HG03175 (cell line): ENCODE measurements around the gene RPS23.

Experiments used
- ATAC-seq: cut with Tn5 transposase; IDR thresholded peaks from one replicate; pipeline ENCODE4 v1.9.1; 2021; ENCODE audit warnings: mild to moderate bottlenecking, moderate library complexity; ENCODE audit not compliant: unreplicated experiment

RPS23 gene

DNA sequence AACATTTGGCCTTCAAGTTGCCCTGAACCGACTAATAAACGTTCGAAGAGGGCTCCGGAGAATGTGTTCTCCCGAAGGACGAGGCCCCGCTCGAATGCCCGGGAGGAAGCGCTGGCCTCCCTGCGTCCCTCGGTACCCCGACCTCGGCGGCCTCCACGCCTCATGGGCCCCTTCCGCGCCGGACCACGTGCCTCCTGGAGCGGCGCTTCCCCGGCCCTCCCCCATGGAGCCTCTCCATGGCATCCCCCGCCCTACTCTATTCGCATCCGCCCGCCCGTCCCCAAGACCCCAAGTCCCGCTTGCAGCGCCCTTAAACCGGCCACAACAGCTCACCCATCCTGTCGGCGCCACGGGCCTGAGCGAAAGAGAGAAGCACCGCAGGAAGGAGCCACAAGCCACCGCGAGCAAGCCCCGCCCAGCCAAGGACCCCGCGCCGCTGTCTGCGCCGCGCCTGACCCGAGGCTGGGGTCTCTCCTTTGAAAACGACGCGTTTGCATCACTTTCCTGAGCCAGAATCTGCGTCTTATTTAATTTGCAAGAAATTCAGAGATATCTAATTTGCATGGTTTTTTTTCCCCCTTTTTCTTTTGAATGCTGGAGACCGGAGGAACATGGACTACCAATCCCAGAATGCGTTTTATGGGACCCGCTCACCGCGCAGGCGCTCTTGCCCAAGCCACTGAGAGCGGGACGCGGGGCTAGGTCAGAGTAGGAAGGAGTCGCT lies at the start of gene RPS23:
RPS23 (minus strand) TSS at position 368 of the 724 bp plus-strand sequence; CDS start at position 337, 31 bp downstream.
- ATAC-seq: peak; percentile 94

DNA sequence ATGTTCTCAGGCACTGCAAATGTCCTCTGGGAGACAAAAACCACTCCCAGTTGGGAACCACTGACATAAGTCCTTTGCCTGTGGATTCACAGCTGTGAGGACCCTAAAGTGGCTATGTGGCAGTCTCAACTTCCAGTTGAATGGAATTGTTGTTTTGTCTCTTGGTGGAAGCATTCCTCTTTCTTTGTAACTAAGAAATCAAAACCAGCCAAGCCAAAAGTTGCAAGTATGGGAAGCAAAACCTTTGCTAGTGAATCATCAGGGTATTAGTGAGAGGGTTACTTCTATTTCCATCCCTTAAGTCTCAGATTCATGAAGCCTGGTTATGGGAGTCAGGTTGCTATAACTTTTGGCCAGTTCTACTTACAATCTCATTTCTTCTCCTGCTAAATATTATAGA lies 49.8 kb upstream of the RPS23 start:
- no peak for ATAC-seq

DNA sequence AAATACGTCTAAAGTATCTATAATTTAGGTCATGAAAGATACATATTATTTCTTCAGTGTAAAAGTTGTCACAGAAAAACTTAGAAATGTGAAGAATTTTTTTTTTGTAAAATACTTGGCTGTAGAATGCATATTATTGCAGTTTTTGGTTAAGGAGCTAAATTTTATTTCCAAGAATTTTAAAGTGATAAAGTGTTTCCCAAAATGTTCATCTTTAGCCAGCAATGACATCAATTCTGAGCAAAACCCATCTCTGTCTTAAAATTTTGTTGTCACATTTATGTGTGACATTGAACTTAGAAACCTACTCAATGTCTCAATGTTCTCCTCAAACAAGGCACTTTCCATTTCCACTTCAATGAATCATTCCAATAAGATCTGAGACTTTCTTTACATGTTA lies 47.8 kb upstream of the RPS23 start:
- no peak for ATAC-seq

DNA sequence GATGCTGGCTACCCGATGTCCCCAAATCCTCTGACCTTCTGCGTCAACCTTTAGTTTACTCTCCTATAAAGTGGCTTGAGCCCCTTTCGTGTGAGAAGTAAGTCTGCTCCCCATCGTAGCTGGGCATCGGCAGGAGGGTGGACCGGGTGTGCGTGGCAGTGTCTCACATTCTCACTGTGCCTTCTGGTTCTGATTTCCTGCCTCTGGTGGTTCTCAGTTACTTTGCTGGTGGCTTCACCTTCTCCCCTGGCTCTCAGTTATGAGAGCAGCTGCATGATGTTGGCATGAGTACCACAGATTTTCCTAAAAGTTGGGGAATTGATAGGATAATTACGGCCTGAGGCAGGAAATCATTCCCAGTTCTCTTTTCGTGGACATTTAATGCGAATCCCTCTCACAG lies 47.0 kb upstream of the RPS23 start:
- no peak for ATAC-seq

DNA sequence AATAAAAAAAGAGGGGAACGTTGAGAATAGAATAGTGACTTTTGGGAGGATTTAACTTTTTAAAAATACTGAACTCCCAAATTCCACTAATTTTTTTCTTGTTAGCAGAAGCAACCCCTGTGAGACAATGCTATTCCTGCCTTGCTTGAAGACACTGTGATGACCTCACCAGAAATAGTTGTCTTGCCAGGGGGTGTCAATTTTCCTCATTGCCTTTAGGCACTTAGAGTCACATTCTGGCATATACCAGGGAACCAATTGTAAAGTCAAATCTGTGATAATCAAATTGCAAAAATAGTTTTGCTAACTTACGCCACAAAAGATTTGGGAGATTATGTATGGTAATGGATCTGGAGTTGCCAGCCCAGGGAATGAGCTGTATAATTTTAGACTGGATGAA lies 42.8 kb upstream of the RPS23 start:
- no peak for ATAC-seq

DNA sequence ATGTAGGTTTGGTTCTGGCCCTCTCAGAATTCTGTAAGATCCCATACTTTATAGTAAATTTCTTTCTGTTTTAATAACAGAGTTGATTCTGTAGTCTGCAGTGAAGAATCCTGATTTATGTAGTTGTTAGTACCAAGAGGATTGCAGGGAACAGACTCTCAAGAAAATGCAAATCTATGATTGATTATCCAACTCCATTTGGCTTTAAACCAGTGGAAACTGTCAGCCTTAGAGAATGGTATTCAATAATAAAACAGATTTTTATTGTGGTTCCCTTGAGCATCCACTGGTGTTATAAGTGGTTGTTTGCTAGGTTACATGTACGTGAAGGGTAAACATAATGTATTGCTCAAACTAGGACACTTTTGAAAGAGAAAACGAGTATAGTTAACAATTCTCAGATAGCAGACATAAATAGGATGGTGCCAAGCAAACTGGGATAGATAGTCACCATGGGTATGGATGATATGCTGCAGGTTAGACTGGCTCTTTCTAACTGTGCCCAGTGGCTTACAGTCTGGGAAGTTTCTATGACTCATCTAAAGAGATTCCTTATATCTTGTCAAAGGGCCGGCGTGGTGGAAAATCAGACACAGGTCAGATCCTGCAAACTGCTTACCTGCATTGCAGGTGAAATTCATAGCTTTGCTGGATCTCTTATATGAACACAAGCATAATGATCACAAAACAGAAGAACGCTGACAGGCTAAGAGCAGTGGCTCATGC lies 41.7 kb upstream of the RPS23 start:
- ATAC-seq: no peak

DNA sequence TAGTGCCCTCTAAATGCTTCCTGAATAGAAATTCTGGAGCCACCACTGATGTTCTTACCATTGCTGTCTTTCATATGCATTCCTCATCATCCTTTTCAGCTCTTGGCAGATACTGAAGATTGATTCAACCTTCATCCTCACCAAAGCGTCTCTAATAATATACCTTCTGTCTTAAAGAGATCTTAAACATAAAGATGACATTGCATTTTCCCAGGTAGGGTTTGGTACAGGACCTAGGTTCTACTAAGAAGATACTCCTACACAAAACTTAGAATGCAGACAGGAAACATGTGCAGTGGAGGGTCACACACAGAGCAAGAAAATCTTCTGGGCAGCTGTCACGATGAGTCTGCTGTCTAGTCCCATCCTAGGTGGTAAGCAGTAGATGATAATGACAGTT lies 41.0 kb upstream of the RPS23 start:
- no peak for ATAC-seq

DNA sequence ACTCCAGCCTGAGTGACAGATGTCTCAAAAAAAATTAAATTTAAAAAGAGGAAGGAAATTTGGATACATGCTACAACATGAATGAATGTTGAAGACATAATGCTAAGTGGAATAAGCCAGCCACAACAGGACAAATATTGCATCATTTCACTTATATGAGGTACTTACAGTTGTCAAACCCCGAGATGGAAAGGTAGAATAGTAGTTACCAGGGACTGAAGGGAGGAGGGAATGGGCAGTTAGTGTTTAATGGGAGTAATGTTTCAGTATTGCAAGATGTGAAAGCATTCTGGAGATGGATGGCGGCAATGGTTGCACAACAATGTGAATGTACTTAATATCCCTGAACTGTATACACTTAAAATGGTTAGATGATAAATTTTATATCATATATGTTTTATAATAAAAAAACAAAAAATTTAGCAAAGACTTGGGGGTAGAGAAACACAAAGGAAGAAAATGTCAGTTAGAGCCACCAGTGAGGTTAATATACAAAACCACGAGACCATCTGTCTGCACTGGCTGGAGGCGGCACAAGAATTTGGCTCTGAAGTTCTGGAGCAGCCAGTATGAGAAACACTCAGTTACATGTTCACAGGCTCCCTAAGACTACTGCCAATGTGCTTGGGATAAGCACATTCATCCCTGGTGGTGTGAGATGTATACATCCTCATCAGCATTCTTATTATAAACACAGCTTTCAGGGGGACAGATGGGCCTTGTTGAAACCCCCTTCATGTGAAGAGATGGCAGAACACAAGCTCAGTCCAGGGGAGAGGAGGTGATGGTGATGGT lies 37.0 kb upstream of the RPS23 start:
- ATAC-seq: no peak

DNA sequence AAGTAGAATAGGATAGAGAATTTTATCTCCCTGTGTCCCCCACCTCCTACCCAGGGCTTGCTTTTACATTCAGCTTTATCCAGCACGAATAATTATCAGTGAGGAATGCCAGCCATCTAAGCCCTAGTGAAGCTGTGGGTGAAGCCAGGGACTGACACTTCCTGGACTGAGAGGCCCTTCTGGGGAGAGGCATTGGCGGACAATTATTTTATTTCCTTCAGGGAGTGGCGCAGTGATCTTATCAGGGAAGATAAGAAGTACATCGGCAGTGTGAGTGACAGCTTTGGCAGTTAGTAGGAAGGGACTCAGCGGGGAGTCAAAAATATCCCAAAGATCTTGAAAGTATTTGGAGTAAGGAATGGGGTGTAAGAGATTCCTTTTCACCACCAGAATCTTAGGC lies 34.9 kb upstream of the RPS23 start:
- ATAC-seq: no peak

DNA sequence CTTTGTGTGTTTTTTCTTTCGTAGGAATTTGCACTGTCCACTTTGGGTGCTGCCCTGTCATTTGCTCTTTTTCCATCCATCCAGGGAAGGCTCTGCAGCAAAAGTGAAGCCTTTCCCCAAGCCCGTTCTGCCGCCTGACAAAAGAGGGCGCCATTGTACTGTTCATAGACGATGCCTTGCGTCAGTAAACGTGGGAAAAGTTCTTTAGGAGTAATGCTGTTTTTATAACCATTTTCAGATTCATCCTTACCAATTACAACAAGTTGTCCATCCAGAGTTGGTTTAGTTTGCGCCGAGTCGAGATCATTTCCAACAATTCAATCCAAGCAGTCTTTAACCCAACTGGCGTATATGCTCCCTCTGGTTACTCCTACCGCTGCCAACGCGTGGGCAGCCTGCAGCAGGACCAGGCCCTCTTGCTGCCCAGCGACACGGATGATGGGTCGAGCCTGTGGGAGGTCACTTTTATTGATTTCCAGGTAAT lies 34.3 kb upstream of the RPS23 start:
- no peak for ATAC-seq

DNA sequence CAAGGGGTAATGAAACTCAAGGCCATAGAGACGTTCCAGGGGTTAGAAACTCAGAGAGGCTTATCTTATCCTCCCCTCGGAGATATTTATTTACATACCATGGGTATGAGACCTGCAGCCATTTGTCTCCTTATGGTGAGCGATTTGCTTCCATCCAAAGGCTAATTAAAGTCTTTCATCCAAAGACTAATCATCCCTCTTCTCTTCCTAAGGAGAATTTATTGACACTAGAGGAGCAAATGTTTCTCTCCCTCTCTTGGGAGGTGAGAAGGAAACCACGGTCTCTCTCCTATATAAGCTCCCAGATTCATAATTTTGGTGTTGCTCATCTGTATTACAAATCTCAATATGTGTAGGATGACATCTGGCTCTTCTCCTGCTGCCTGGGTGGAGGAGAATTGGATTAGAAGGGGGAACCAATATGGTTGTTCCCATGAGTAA lies 31.0 kb upstream of the RPS23 start:
- ATAC-seq: no peak

DNA sequence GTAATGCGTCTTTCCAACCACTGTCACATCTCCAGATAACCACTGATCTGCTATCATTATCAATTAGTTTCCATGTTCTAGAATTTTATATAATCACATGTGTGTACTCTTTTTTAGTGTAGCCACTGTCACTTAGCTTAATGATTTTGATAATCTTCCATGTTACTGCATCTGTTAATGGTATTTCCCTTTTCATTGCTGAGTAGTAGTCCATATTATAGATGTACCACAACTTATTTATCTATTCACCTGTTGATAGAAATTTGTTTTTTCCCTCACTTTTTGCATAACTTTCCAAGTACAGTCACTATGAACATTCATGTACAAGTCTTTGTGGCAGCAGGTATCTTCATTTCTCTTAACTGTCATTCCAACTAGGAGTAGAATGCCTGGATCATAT lies 30.3 kb upstream of the RPS23 start:
- ATAC-seq: no peak

DNA sequence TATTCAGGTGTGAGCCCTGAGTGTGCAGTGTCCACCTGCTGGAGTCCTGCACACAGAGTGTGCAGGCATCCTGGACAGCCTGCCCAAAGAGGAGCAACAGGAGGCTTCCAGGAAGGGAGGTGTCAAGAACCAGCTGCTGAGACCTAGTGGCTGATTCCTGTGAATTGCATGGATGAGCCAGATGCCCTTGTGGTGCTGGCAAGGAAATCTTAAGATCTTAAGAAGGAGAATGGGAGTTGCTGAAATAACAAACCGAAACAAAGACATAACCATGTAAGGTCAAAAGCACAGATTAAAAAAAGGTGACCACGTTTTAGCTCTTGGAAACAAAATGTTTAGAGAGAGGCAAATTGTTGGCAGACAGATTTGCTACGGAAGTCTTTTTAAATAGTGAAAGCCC lies 29.3 kb upstream of the RPS23 start:
- no peak for ATAC-seq

DNA sequence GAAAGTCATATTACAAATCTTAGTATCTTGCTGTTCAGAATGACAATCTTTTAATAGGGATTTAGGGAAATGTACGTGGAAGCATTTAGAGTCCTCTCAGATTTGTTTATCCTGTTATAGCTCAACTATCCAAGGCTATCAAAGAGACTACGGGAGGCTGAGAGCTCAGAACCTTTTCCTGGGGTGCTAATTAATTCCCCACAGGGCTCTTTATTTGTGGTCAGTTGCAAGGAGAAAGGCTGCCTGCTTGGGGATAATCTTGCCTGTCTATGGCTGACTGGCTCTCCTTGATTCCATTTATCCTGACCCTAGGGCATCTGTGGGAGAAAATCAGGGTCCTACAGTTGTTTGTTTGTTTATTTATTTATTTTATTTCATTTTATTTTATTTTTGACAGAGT lies 28.0 kb upstream of the RPS23 start:
- ATAC-seq: no peak

DNA sequence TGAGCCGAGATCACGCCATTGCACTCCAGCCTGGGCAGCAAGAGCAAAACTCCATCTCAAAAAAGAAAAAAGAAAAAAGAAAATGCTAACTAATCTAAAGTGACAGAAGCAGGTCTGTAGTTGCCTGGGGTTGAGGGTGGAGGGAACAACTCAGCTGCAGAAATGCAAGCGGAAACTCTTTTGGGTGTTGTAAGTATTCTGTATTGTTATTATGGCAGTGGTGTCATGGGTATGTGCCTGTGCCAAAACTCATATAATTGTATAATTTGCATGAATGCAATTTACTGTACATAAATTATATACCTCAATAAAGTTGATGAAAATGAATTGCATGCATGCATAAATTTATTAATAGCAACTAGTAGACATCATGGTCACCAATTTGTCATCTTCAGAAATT lies 23.0 kb upstream of the RPS23 start:
- no peak for ATAC-seq

DNA sequence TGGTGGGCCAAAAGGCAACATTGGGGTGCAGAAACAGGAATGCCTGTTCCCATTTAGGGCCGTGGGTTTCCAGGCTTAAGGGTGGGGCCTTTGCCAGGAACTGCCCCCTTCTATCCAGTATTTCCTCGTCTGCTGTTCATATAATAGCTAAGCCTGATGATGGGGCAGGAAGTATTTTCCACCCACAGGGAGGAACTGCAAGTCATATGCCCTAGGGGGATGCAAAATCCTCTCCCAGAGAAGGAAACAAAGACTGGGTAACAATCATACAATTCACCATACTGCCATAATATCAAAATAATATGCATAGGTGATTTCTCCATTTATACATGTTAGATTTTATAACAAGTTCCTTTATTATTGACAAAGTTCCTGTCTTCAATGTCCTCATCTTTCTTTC lies 20.5 kb upstream of the RPS23 start:
- no peak for ATAC-seq

DNA sequence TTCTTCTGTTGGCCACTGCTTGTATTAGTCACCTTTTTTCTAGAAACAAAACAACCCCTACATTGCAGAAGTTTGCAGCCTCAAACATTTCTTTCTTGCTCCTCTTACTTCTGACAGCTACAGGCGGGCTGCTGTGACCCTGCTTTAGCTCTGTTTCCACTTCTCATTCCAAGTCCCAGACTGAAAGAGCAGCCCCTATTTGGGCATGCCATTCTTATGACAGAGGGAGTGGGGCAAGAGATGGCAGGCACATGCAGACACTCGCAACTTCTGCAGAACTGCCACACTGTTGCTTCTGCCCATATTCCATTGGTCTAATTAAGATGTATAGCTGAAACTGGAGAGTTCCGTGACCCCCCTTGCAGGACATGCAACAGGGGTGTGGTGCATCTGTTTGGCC lies 19.6 kb upstream of the RPS23 start:
- no peak for ATAC-seq

DNA sequence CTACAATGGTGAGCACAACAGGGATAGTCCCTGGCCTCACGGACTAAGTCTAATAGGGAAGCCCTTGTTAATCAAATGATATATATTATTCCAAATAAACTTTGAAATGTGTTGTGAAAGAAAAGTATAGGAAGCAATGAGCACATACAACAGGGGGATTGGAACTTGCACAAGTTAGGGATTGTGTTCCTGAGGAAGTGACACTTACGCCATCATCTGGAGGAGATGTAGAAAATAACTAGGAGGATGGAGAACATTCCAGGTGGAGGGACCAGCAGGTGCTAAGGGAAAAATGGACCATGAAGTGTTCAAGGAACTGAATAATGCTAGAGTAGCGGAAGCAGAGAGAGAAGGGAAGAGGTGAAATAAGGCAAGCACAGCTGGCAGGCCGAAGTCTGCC lies 18.8 kb upstream of the RPS23 start:
- no peak for ATAC-seq

DNA sequence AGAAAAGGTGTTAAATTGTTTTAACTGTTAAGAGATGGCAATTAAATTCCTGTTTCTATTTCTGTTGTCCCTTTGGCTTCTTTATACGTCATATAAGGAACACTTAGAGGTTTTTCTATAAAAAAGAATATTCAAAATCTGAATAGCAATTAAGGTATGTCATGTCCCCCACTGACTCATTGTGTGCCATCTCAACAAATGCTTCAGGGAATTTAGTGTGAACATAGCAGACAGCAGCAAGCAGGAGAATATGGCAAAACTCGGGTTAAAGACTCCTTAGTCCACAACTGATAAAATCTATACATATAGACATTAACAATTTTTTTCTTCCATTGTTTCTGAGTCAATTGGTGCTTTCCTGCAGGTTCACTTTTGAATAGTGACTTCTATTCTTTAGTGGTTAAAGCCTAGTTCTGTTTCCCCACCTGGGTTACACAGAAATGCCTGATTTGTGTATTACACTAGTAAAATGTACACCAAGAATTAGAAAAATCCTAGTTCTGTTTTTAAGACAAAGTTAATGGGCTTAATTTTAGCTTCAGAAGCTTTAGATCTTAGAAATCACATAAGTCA lies 17.9 kb upstream of the RPS23 start:
- no peak for ATAC-seq

DNA sequence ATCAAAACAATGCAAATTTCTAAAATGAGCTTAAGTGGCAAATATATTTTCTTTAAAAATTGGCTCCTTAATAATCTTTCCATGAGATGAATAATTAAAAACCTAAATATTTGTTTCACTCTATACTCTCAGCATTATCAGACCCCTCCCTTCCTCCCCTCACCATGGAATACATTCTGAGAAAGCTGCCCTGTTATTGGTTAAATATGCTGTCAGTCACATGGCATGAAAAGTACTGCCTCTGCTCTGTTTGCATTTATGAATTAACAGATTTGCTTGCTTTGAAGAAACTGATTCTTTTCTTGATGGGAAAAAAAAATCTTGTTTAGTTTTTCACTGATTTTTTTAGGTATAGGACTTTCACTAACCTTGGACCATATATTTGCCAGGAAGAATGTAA lies 17.0 kb upstream of the RPS23 start:
- ATAC-seq: no peak

DNA sequence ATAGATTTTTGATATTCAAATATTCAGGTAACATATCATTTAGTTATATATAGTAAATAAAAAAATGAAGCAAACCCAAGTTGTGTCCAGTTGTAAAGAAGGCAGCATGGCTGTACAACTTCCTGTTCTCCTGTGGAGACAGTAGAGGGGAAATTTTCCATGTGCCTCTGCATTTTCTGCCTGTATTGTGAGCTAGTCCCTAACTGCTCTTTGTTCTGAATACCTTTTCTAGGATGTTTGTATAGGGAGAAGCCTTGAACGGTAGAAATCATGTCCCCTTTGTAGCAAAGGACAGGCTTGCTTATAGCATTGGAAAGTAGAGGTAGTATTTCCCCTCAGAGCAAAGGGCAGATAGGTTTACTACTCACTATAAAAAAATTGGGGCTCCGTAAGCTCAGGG lies 13.3 kb upstream of the RPS23 start:
- ATAC-seq: no peak
